NCI-H1092 treated with DMSO at 0.1 percent for 48 hours (cell line): Measurements from ENCODE around the gene FBXL7.

Experiments
- DNase-seq: peaks from one replicate; lab custom pipeline; 2025; lab: John Stamatoyannopoulos, UW

FBXL7 gene

GRCh38 chr5:15946026-15946425 is 446.0 kb downstream of the FBXL7 start:
- no peak for DNase-seq

DNA sequence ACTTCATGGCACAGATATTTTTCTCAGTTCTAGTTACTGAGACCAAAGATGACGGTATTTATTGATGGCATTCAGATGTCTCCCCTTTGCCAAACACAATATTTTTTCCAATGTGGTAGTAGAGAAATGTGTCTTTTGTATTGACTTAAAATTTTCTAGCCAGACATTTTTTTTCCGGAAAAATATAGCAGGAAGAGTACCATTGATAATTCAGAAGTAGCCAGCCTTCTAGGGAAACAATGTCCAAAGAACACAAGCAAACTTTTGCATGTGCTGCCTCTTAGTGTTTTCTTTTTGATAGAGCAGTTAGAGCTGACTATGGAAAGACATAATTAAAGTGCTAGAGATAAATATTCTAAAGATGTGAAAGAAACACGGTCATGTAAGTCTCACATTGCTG is 448.2 kb downstream of the FBXL7 start:
- DNase-seq: no peak

DNA sequence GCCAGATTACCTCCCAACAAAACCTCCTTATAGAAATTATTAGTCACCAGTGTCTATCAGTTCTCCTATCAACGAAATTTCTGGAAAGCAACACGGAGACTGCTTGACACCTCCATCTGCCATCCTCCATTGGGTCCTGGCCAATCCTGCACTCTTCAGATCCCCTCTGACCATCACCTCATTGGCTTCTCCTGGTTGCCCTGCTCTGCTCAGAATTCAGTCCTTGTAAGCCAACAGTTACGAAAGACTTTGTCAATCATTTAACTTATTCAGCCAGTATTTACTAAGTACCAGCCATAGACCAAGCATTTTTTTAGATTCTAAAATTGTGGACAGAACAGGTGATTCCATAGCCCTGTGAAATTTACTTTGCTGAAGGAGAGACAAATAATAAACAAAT is 451.1 kb downstream of the FBXL7 start:
- DNase-seq: no peak

- no peak for DNase-seq
Measured at GRCh38 chr5:15951550-15951949, 451.6 kb downstream of the FBXL7 start.

DNA sequence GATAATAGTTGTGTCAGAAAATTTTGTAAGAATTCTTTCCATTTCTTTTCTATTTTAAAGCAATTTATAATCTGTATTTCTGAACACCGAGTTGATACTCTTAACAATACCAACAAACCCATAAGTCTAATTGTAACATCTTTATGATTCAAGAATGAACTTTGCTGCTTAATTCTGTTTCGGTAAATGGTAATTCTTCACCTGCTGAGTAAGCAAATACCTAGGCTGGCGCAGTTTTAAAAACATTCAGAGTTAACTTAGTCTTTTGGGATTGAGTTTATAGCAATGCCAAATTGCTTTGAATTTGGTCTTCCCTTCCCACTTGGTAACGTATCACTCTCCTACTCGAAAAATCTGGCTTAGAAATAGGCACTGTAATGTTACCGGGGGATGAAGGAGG is 456.6 kb downstream of the FBXL7 start:
- DNase-seq: no peak

- no peak for DNase-seq
Measured at GRCh38 chr5:15957124-15957523, 457.1 kb downstream of the FBXL7 start.

GRCh38 chr5:15959370-15960164 is 459.6 kb downstream of the FBXL7 start:
- DNase-seq: no peak

DNA sequence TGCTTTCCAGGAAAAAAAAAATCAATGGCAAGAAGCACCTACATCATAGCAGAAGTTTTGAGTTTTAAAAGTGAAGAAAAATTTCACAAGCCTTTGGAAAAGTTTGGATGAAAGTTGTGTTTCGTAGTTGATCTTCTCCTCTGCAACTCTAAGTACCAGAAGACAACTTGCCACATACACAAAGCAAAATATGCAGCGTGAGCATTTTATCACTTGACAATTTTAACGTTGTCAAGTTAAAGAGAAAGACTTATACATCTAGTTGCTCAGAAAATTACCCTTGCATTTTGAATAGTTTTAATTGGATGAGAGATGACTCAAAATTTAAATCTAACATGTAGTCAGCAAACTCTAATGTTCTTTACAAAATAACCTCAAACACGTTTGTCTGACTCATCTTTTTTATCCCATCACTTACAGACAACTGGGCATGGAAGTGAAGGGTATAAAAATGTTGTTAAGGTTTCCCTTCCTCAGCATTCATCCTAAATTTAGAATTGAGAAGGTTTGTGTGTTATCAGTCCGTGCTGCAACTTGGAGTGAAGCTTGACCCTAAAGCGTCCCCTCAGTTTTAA is 466.2 kb downstream of the FBXL7 start:
- DNase-seq: no peak

DNA sequence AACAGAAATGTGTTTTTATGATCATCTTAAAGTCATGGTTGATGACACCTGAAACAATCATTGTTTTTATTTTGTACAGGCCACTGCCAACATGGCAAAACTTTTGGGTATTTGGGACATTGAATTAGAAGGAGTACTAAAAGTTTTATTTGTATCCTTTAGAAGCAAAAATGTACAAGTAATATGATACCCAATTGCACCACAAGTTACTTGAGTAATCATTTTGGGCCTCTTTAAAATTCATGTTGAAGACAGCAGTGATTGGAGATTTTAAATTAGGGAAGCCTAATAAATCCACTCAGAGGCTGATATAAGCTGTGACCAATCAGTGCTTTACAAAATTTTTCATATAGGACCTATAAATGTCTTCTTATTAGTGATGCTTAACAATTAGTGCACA is 466.7 kb downstream of the FBXL7 start:
- DNase-seq: no peak

DNA sequence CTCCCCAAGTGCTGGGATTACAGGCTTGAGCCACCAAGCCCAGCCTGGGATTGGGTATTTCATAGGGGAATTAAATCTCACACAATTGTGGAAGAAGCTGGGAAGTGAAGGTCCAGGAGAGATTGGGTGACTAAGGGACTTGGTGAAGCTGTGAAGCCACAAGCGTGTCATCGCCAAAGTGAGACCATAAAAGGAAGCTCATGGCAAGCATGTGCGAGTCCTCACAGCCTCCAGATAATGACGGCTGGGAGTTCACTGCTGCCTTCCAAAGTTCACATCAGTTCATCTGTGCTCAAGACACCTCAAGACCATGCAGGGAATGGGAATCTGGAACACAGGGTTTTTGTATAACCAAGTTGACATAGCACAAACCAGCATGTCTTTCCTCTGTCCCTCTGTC is 469.0 kb downstream of the FBXL7 start:
- no peak for DNase-seq

DNA sequence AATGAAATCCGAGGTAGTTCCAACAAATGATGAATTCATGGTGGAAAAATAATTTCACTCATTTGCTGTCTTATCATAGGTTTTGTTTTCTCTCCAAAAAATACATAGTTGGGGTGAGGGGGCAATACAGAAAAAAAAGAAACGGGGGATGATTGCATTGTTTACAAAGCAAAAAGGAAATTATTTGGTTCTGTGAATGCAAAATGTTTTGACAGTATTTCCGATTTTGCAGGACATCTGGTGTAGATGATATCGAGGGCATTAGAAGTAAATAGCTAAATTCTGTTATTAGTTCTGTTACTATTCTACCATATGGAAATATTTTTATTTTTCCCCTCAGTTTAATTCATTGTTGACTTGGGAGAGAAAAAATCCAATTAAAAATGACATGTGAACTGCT is 477.9 kb downstream of the FBXL7 start:
- no peak for DNase-seq

GRCh38 chr5:15980835-15981234 is 480.9 kb downstream of the FBXL7 start:
- no peak for DNase-seq

DNA sequence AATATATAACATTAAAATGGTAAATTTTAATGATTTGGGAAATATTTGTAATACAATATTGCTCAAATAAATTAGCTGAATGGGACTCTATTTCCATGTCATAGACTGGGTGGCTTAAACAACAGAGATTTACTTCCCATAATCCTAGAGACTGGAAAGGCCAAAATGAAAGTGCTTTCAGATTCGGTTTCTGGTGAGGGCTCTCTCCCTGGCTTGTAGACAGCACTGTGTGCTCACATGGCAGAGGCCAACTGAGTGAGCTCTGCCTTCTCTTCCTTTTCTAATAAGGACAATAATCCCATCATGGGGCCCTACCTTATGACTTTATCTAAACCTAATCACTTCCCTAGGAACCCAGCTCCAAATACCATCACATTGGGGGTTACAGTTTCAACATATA is 483.4 kb downstream of the FBXL7 start:
- no peak for DNase-seq
